GM23248 (cell line): ENCODE measurements around the gene ZNF804B. TPM values are rescaled to one million over a fixed set of nuclear protein-coding genes. Genes with fewer than 3 reads are reported as not detected.
A peak's percentile ranks its signal among the peaks of the same experiment; 100 is the strongest.

Experiments used
- DNase-seq: peaks from one replicate; pipeline ENCODE4 v3.0.0-alpha.2; 2015
- H2AFZ ChIP-seq: fragments of 200-600 bp; sonication (generic); 2 replicates; pipeline ENCODE4 v1.6.1; 2016; ENCODE audit warnings: antibody characterized with exemption
- H3F3A ChIP-seq: fragments of 200-600 bp; sonication (generic); 2 replicates; pipeline ENCODE4 v1.6.1; 2016; ENCODE audit warnings: mild to moderate bottlenecking, antibody characterized with exemption, mixed run types; ENCODE audit not compliant: insufficient read depth
- H3K27ac ChIP-seq: fragments of 200-600 bp; sonication (generic); 2 replicates; pipeline ENCODE4 v1.5.1; 2016; ENCODE audit warnings: mild to moderate bottlenecking
- H3K27me3 ChIP-seq: fragments of 200-600 bp; sonication (generic); replicated peaks from 2 replicates; pipeline ENCODE4 v1.6.1; 2016; ENCODE audit warnings: mild to moderate bottlenecking; ENCODE audit not compliant: insufficient read depth
- H3K36me3 ChIP-seq: fragments of 200-600 bp; sonication (generic); 2 replicates; pipeline ENCODE4 v1.6.1; 2016; ENCODE audit warnings: low read depth, mild to moderate bottlenecking
- H3K4me1 ChIP-seq: fragments of 200-600 bp; sonication (generic); 2 replicates; pipeline ENCODE4 v1.6.1; 2016; ENCODE audit warnings: mild to moderate bottlenecking; ENCODE audit not compliant: insufficient read depth
- H3K4me2 ChIP-seq: fragments of 200-600 bp; sonication (generic); one replicate; pipeline ENCODE4 v1.6.1; 2016; ENCODE audit warnings: mild to moderate bottlenecking; ENCODE audit not compliant: unreplicated experiment
- H3K4me3 ChIP-seq: fragments of 200-600 bp; sonication (generic); 2 replicates; pipeline ENCODE4 v1.5.1; 2016; ENCODE audit warnings: mild to moderate bottlenecking
- H3K79me2 ChIP-seq: fragments of 200-600 bp; sonication (generic); 2 replicates; pipeline ENCODE4 v1.6.1; 2016; ENCODE audit warnings: mild to moderate bottlenecking; ENCODE audit not compliant: insufficient read depth
- H3K9ac ChIP-seq: fragments of 200-600 bp; sonication (generic); 2 replicates; pipeline ENCODE4 v1.6.1; 2016; ENCODE audit warnings: mild to moderate bottlenecking
- H3K9me2 ChIP-seq: fragments of 200-600 bp; sonication (generic); 2 replicates; pipeline ENCODE4 v1.6.1; 2016; ENCODE audit warnings: mixed run types, mild to moderate bottlenecking, moderate library complexity; ENCODE audit not compliant: insufficient read depth
- H3K9me3 ChIP-seq: fragments of 200-600 bp; sonication (generic); one replicate; pipeline ENCODE4 v1.6.1; 2017; ENCODE audit warnings: low read depth
- H4K20me1 ChIP-seq: fragments of 200-600 bp; sonication (generic); 2 replicates; pipeline ENCODE4 v1.6.0; 2016; ENCODE audit not compliant: insufficient read depth
- EZH2 ChIP-seq: fragments of 200-600 bp; sonication (generic); IDR thresholded peaks from 2 replicates; pipeline ENCODE4 v1.6.1; 2018; ENCODE audit warnings: antibody characterized with exemption, mild to moderate bottlenecking; ENCODE audit not compliant: insufficient read depth, poor library complexity, severe bottlenecking
- EZH2phosphoT487 ChIP-seq: fragments of 200-600 bp; sonication (generic); IDR thresholded peaks from 2 replicates; pipeline ENCODE4 v1.6.1; 2018; ENCODE audit warnings: antibody characterized with exemption, moderate library complexity, mild to moderate bottlenecking, low read depth; ENCODE audit not compliant: insufficient read depth
- WGBS, 2 experiments: methylation state at CpG; one replicate each; pipeline ENCODE4 v1.1.6; 2015 to 2017; ENCODE audit warnings: low lambda C conversion rate in 2 of 2, low coverage in 1 of 2; ENCODE audit errors: missing lambda C conversion rate in 2 of 2; 5-methylcytosine and 5-hydroxymethylcytosine counted together
- in situ Hi-C: fragments of 300-500 bp; cut with MboI; formaldehyde crosslinking; loops from 2 replicates; pipeline ENCODE4 v1.15.0; 2020
- polyA plus RNA-seq: library from polyadenylated mRNA; unstranded; fragments of >200 nt; fragmentation: Nextera tagmentation; extraction: Ambion mirVana; gene quantifications from 2 replicates; pipeline ENCODE4 v1.2.1, GENCODE V29; 2016
- total RNA-seq: library from RNA; depleted of rRNA; stranded (reverse); fragments of >200 nt; shearing (Covaris generic); gene quantifications from 2 replicates; pipeline ENCODE4 v1.2.3, GENCODE V29; 2014; rRNA removed

Gene ZNF804B
- not detected in 2 replicates for total RNA-seq
- not detected in 2 replicates for polyA plus RNA-seq

DNA sequence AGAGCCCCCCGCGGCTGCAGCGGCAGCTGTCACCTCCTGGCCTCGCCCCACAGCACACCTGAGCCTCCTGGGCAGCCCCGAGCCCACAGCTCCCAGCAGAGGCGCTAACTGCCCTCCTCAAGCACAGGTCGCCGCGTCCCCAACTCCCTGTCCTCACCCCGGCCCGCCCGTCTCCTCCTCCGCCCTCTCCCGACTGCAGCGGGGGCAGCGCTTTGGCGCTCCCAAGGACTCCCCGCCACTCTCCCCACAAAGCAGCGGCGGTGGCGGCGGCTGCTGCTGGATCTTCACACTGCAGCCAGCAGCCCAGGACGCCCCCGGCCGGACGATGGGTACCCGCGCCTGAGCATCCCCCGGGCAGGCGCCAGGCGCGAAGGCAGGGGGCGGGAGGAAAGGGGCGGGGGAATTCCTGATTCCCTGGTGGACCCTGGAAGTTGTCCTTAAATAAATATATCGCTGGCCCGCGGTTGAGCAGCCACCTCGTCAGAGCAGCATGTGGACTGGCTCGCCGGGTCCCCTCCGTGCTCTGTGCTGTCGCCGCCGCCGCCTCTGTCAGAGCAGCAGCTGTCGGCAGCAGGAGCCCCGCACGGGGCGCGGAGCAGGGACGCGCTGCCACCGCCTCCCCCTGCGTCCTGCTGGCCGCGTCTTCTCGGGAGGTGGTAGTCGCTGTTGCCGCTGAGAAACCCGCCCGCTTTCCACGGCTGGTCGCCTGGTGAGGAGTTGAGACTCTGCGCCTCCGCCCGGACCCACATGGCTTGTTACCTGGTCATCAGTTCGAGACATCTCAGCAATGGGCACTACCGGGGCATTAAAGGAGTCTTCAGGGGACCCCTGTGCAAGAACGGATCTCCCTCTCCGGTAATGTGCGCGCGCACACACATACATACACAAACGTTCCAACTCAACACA, at the start of gene ZNF804B:
TSS of gene ZNF804B (plus strand) at position 471 of the 906 bp plus-strand sequence. CDS start at position 748, 277 bp downstream.
- 0 out of 2 replicates have a peak within 1 kb of the TSS, but pooled peaks have one; percentile 48 for H2AFZ ChIP-seq

DNA sequence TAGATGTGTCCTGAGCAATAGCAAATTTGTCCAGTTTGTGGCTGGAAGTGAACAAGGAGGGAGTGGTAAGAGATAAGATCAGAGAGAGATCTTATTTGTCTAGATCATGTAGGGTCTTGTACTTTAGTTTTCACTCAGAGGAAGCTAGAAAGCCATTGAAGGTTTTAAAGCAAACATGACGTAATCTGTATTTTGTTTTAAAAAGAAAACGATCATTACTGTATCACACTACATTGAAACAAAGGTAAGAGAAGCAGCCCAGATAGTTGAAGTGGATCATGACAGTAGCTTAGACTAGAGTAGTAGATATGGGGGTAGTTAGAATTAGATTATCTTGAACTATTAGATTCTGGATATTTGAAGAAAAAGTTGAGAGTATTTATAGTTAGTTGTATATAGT, 23.6 kb upstream of the ZNF804B start:
- no peak overlapping the region for H2AFZ ChIP-seq
- H3K79me2 ChIP-seq = no peaks in the 10 kb centered on the region
- no peak overlapping the region for H3K9ac ChIP-seq
- H3K4me2 ChIP-seq = no peak overlapping the region
- 44 to 53% methylated on average over 2 of the region's 2 CpGs for WGBS, 2 experiments
- no peaks in the 10 kb centered on the region for H4K20me1 ChIP-seq
- in situ Hi-C loops = no loop called here
- H3F3A ChIP-seq = no peaks in the 10 kb centered on the region
- H3K27ac ChIP-seq = no peak overlapping the region
- no peak overlapping the region for H3K4me3 ChIP-seq
- H3K9me3 ChIP-seq = no peaks in the 10 kb centered on the region
- H3K27me3 ChIP-seq = no peaks in the 10 kb centered on the region
- no peaks in the 10 kb centered on the region for H3K9me2 ChIP-seq
- no peaks in the 10 kb centered on the region for H3K36me3 ChIP-seq
- H3K4me1 ChIP-seq = no peaks in the 10 kb centered on the region
- no peak for DNase-seq
- TF ChIP-seq EZH2 (no peak), EZH2phosphoT487 (no peak)

More for the DNA sequence above, at the start of gene ZNF804B:
- Histone ChIP-seq H3K9me3 (no peaks in the 10 kb centered on the region), H3K9ac (no peak within 1 kb of the TSS), H3F3A (no peaks in the 10 kb centered on the region), H3K27me3 (peaks cover 29% of the 10 kb centered on the region), H3K4me1 (no peaks in the 10 kb centered on the region), H3K4me2 (no peak within 1 kb of the TSS), H3K36me3 (no peaks in the 10 kb centered on the region), H4K20me1 (no peaks in the 10 kb centered on the region), H3K79me2 (no peaks in the 10 kb centered on the region), H3K9me2 (no peaks in the 10 kb centered on the region), H3K27ac (no peak within 1 kb of the TSS), H3K4me3 (0 out of 2 replicates have a peak within 1 kb of the TSS, but pooled peaks have one; percentile 16)
- WGBS, 2 experiments = 2 to 3% methylated on average over 60 to 63 of the region's 74 CpGs
- TF ChIP-seq EZH2phosphoT487 (no peak), EZH2 (peak; percentile 45)
- DNase-seq = peak; percentile 8
- in situ Hi-C loops = no loop called here

DNA sequence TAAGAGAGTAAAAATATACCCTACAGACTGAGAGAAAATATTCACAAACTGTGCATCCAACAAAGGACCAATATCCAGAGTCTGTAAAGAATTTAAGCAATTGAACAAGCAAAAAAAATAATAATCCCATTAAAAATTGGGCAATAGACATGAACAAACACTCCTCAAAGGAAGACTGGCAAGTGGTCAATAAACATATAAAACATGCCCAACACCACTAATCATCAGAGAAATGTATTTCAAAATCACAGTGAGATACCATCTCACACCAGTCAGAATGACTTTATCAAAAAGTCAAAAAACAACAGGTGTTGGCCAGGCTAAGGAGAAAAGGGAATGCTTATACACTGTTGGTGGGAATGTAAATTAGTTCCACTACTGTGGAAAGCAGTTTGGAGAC, 21.9 kb upstream of the ZNF804B start:
- in situ Hi-C loops = no loop called here
- Histone ChIP-seq H2AFZ (no peak overlapping the region), H3K9me2 (no peaks in the 10 kb centered on the region), H3K4me1 (no peaks in the 10 kb centered on the region), H3F3A (no peaks in the 10 kb centered on the region), H4K20me1 (no peaks in the 10 kb centered on the region), H3K4me2 (no peak overlapping the region), H3K9me3 (no peaks in the 10 kb centered on the region), H3K27me3 (no peaks in the 10 kb centered on the region), H3K79me2 (no peaks in the 10 kb centered on the region), H3K4me3 (no peak overlapping the region), H3K9ac (no peak overlapping the region), H3K27ac (no peak overlapping the region), H3K36me3 (no peaks in the 10 kb centered on the region)
- no peak for TF ChIP-seq EZH2phosphoT487
- no peak for TF ChIP-seq EZH2
- no peak for DNase-seq

DNA sequence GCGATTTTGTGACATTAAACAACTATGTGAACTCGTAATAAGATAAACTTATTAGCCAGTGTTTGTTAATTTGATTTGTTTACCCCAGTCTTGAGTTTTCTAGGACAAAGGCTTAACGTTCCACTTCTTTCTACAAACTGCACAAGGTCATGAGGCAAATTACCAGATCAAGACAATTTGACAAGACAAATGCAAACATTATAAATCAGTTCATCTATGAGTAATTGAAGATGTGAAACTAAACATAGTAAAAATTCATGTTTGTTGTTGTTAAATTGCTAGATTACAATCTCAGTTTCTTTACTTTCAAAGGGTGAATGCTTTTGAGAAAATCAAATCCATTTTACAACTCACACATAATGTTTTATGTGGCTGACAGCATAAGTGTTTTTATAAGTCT, 13.4 kb upstream of the ZNF804B start:
- H3K9me3 ChIP-seq = no peaks in the 10 kb centered on the region

More for the DNA sequence above, 13.4 kb upstream of the ZNF804B start:
- Histone ChIP-seq H2AFZ (no peak overlapping the region), H3K4me2 (no peak overlapping the region), H3K27ac (no peak overlapping the region), H3K4me3 (no peak overlapping the region), H3K4me1 (no peaks in the 10 kb centered on the region), H3K36me3 (no peaks in the 10 kb centered on the region), H3K27me3 (no peaks in the 10 kb centered on the region), H3F3A (no peaks in the 10 kb centered on the region), H3K9me2 (no peaks in the 10 kb centered on the region), H4K20me1 (no peaks in the 10 kb centered on the region), H3K9ac (no peak overlapping the region), H3K79me2 (no peaks in the 10 kb centered on the region)
- no peak for DNase-seq
- TF ChIP-seq EZH2 = no peak
- no peak for TF ChIP-seq EZH2phosphoT487
- 28 to 34% methylated on average over 3 of the region's 3 CpGs for WGBS, 2 experiments
- in situ Hi-C loops = no loop called here
